Stimulated activated CD8-positive, alpha-beta memory T cell treated with anti-CD3 and anti-CD28 coated beads, Interleukin-15, amount 100 ng/mL, for 24 hours (primary cell): ENCODE data around the gene TUBA1C.
A peak's percentile ranks its signal among the peaks of the same experiment; 100 is the strongest.
"Not testable (repeated sequence)": the region's sequence is repeated elsewhere in the genome, so short reads cannot be mapped to it uniquely, and the experiment has no call there.

ENCODE experiments used
- DNase-seq: peaks from one replicate; pipeline ENCODE4 v3.0.0-alpha.2; 2020; ENCODE audit warnings: low read depth

The TUBA1C gene

DNA sequence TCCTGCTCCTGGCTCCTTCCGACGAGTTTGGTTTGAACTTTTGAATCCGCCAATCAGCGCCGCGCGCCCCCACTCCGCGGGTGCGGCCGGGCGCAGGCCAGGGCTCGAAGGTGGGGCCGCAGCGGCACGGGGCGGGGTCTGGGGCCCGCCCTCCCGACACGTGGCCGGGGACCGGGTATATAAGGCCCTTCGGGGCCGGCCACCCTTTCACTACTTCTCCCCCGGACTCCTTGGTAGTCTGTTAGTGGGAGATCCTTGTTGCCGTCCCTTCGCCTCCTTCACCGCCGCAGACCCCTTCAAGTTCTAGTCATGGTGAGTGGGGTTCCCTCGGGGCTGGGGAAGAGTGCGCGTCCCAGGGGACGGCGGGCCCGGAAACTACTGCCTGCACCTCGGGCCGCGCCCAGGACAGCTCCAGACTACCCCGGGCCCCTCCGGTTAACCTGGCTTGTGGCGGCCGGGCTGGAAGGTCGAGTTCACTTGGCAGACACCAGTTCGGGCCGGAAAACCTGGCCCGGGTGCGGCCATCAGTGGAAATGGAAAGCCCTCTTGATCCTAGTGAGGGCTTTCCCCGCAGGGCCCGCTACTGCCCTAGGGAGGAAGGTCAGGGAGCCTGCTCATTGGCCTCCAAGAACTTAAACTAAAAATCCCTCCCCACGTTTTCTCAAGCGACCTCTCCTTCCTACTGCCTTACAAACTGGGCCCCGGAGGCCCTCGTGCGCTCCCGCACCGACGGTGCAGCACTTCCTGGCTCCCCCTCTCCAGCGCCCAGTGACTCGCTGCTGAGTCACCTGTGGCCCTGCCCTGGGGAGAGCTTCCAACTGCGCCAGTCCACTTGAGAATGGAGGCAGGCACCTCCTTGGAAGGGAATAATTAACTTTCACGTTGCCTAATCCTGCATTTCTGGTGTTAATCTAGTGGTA, at the start of gene TUBA1C:
Gene TUBA1C, plus strand, starts transcription at position 210 of the 920 bp plus-strand sequence. Its CDS starts 100 bp downstream, at position 310.
- DNase-seq = peak; percentile 82

DNA sequence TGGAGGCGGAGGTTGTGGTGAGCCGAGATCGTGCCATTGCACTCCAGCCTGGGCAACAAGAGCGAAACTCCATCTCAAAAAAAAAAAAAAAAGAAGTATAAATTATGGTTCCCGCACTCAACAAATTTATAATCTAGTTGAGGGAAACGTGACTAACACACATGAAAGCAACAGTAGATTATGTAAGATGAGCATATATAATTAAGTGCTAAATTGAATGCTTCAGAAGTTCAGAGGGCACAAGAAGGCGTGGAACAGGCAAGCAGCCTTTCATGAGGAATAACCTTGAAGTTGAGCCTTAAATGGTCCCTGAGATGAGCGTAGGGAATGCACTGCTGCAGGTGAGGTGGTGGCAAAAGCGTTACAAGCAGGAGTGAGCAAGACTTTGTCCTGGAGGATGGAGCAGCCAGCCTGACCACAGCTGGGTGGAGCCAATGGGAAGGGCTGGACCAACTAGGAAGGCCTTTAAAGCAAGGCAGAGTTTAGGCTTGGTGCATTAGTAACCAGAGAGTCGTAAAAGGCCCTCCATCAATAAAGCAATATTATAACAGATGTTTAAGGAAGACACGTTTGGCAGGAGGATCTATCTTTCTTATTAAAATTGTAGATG, 45.4 kb upstream of the TUBA1C start:
- DNase-seq = no peak

DNA sequence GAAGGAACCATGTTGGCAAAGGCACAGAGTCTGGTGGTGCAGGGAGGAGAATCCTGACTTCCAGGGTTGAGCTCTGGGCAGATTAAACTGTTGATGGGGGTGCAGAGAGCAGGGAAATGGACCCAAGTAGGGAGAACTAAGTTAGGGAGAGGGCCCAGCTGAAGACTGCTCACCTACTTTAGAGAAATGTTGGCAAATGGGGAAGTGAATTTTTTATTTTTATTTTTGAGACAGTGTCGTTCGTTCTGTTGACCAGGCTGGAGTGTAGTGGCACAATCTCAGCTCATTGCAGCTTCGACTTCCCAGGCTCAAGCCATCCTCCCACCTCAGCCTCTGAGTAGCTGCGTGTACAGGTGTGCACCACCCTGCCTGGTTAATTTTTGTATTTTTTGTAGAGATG, 43.9 kb upstream of the TUBA1C start:
- no peak for DNase-seq

DNA sequence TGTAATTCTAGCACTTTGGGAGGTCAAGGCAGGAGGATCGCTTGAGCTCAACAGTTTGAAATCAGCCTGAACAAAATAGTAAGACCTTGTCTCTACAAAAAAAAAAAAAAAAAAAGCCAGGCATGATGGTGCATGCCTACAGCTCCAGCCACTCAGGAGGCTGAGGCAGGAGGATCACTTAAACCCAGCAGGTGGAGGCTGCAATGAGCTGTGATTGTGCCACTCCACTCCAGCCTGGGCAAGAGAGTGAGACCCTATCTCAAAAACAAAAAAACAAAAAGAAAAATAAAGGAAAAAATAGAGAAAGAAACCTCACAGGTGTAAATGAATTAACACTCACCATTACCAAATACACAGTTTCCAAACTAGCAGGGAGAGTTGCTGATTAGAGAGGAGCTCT, 41.8 kb upstream of the TUBA1C start:
- DNase-seq = no peak

DNA sequence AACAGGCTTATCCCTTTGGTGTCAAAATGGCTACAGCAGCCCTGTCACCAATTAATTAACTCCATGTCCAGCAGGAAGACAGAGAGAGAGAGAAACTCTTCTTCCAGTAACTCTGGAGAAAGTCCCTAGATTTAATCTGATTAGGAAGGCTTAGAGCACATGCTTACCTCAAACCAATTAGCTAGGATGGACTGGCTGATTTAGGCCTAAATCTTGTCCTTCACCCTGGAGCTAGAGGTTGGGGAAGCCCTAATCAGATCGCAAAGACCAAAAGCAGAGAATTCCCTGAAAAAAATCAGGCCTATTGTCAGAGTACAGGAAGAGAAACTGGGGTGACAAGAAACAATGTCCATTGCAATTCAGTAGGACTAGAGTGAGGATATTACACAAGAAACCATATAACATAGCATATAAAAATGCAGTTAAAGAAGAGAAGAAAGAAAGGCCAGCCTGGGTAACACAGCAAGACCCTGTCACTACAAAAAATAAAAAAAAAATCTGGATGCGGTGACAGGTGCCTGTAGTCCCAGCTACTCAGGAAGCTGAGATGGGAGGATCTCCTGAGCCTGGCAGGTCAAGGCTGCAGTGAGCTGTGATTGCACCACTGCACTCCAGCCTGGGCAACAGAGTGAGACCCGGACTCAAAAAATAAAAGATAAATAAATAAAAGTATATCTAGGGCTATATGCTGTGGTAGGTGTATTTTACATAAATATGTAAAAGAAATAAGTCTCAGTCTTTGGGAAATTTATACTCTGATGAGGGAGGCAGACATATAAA, 41.1 kb upstream of the TUBA1C start:
- no peak for DNase-seq

DNA sequence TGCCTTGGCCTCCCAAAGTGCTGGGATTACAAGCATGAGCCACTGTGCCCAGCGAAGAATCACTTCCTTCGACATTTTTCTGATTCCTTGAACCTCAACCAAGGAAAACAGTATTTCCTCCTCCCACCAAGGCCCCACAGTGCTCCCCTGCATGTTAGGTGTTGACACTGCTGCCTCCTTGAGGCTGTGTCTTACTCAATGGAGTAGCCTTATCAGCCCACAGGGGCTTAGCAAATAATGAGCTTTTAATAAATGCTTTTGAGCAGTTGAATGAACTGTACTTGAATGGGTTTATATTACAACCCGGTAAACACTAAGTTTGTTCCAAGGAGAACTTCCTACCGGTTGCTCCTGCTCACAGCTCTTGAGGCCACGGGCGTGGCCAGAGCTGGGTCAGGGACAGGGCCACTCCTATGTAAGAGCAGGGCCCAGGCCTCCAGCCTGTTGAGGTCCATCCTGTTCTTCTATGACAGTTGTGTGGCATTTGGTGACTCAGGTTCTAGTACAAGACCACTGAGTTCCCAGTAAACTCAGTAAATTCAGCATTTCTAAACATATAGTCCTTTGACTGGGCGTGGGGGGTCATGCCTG, 39.2 kb upstream of the TUBA1C start:
- DNase-seq = no peak

DNA sequence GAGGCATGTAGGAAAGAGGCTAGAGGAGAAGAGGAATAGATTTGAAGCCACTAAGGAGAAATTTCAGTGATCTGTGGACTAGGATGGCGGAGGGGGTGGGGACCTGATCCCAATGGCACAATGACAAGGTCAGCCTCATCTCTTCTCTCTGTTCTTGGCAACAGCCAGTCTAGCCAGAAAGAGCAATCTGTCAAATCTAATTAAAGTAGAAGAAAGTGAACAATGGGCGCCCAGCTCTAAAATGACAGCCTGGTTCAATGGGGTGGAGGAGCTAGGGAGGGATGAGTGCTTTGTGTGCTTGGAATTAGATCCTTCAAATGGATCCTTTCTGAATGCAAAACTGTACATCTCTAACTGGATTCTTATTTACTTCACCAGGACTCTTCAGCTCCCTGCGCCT, 37.2 kb upstream of the TUBA1C start:
- no peak for DNase-seq

DNA sequence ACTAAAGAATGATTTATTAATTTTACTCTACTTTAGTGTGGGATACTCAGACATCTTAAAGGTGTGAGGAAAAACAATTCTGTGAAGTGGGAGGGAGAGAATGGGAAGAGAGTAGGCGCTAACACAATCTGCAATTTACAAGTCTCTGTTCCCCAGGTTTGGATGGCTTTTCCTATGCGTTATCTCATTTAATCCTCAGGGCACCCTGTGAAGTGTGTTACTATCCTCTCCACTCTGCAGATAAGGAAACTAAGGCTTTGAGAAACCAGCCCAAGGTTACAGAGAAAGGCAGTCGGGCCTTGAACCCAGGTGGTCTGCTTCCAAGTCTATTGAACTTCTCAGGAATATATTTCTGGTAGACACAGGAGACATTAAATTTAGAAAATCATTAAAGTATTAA, 36.2 kb upstream of the TUBA1C start:
- DNase-seq = no peak

DNA sequence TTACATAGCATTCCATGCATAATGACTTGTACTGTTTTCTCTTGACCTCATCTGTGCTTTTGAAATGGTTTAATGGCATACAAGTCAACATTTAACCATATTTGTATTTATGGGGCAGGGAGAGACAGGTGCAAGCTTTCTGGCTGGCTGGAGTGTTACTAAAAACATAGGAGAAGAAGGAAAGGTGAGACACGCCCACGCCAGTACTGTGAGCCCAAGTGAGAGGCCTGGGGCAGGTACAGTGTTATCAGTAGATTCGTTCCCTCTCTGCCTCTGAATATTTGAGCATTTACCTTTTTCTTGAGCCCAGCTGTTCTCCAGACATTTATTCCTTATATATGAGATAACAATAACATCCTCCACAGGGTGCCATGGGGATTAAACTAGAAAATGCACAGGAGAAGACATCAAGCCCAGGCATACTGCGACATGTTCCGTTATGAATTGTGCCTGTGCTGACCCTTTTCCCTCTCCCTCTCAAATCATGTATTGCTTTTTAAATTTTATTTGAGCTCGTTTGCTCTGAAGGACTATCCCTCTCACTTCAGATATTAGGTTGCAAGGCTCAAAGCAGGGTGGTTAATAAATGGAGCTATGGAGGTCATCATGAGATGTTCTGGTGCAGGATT, 34.6 kb upstream of the TUBA1C start:
- no peak for DNase-seq

DNA sequence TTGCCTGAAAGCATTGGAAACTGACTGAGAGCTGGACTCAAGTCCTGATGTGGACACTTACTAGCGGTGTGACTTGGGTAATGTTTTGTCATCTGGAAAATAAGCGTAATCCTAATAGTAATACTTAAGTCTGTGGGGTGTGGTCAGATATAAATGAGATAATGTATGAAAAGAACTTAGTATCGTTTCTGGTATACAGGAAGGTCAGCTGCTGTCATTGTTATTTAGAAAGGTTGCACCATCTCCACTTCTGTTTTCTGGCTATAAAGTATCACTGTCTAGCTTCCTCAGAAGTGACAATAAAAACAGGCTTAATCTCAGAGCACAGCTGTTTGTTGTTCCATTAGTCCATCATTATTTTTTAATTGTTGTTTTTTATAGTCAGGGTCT, 34.1 kb upstream of the TUBA1C start:
- DNase-seq = no peak

DNA sequence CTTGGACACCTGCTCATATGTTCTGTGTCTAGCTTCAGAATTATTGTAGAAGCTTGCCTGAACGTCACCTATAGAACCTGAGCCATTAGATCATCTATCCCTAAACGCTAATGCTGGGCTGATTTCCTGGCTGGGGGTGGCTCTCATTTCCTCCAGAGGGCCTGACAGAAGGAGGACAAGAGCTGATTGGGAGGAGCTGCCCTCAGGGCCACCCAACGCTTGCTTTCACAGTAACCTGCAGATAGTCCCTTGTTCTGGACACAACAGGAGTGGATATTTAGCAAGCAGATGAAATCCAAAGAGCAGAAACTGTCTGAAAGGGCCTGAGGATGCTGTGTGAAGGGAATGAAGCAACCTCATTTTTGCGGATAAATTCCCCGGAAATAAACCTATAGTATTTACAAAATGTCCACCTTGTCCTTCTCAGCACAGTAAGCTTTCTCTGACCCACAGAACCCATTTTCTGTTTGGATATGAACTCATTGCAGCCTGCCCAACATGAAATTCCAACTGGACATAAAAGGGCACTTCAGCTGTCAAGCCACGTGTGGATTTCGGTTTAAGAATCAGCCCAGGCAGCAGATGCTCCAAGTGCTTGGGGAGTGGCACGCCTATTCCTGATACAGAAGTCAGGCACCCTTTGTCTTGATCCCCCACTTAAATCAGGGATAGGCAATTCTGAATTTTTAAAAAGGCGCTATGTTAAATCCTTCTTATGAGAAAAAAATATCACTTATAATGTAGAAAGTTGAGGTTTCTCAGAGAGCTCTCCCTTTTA, 32.8 kb upstream of the TUBA1C start:
- DNase-seq = no peak

DNA sequence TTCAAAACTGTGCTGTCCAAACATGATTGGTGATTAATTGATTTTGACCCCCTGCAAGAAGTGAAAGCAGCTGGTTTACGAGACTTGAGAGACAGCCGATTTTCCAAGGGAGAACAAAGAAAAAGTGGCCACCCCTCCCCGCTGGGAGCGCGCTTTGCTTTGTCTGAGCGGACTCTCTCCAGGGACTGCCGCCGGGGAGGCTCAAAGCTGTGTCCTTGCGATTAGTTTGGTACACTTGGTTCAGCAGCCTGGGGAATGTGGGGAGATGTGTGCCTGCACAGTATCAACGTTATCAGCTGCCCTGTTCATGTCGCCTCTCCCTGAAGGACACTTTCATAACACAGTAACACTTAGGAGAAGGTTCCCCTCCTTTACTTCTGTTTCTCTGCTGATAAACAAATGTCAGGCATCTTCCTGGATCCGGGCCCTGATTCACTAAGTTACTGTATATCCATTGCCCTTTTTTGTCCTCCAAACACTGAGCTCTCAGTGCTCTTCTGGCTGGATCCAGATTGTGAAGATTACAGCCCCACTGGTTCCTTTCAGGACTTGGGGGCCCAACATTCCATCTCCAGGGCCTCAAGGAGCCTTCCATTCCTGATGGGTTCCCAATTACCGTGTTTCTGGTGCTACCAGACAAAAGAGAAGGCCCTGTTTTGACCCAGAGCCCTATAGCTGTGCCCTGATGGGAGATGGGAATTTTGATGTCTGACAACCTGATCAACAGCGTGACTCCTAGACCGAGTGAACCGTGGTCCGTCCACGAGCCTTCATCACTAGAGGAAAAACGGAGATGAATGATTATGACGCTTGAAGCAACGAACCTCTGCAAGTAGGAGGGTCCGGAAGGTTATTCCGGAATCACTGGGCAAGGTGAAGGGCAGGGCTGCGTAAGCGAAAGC, 31.7 kb upstream of the TUBA1C start:
- DNase-seq = no peak

DNA sequence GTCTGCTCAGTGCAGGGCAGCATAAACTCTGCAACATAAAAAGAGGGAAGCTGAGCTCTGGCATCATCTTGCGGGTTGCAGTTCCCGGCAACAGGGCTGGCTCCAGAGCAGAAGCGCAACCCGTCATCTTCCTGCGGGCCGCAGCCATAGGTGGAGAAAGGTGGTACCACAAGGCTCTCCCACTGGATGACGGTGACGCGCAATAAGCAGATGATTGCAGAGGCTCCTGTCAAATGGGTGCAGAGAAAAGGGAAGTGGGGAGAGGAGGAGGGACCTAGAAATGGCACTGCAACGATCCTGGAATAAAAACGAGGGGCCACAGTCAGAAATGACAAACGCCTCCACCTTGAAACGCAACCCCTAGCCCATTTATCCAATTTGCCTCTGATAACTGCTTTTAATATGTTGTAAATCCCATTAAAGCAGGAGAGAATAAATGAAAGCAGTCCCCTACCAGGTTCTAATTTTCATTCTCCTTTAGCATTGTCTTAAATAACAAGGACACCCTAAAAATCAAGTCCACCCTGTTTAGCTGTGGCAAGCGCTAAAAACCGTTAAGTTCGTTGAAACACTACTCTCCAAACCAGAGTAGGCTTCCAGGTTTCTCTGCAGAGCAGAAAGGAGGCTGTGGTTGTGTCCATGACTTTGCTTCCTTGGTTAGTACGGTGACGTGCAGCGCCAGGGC, 30.9 kb upstream of the TUBA1C start:
- DNase-seq = no peak

DNA sequence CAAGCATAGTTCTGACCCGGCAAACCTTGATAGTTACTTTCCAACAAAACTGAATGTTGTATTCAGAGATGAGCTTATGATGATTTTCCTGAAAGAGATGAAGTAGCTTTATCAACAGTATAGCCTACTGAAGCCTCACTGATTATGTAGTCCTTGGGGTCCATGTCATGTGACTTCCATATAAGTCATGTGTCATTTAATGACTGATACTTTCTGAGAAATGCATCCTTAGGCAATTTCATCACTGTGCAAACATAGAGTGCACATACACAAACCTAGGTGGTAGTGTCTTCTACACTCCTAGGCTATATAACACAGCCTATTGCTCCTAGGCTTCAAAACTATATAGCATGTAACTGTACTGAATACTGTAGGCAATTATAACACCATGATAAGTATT, 28.5 kb upstream of the TUBA1C start:
- DNase-seq = no peak

DNA sequence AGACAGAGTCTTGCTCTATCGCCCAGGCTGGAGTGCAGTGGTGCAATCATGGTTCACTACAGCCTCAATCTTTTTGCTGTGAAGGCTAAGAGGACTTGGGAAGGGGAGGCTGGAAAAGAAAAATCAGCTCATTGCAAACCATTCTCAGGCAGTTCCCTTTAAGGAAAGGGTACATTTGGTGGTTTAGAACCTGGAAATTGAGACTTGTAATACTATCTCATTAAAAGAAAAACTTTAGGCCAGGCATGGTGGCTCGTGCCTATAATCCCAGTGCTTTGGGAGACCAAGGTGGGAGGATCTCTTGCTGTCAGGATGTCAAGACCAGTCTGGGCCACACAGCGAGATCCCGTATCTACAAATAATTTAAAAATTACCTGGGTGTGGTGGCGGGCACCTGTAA, 21.3 kb upstream of the TUBA1C start:
- no peak for DNase-seq

DNA sequence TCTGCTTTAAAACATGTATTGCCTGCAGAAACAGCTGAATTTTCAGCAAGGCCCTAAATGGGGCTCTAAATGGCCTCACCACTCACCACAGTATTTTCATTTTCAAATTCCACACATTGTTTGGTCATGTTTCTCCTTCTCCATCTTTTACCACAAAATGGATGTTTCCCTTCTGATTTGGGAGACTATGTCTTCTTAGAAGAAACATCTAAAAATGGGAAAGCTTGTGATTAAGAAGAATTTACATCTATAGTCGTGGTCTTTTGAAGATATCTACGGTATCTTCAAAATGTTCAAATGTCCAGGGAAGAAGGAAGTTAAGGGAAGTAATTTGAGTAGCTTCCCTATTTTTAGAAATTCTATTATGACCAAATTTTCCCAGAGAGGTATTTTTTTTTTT, 20.7 kb upstream of the TUBA1C start:
- DNase-seq = no peak

DNA sequence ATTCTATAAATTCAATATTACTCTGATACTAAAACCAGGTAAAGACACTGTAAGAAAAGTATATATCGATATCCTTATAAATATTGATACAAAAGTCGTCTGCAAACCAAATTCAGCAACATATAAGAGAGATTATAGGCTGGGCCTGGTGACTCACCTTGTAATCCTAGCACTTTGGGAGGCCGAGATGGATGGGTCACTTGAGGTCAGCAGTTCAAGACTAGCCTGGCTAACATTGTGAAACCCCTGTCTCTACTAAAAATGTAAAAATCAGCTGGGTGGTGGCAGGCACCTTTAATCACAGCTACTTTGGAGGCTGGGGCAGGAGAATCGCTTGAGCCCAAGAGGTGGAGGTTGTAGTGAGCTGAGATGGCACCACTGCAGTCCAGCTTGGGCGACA, 13.5 kb upstream of the TUBA1C start:
- DNase-seq = no peak

DNA sequence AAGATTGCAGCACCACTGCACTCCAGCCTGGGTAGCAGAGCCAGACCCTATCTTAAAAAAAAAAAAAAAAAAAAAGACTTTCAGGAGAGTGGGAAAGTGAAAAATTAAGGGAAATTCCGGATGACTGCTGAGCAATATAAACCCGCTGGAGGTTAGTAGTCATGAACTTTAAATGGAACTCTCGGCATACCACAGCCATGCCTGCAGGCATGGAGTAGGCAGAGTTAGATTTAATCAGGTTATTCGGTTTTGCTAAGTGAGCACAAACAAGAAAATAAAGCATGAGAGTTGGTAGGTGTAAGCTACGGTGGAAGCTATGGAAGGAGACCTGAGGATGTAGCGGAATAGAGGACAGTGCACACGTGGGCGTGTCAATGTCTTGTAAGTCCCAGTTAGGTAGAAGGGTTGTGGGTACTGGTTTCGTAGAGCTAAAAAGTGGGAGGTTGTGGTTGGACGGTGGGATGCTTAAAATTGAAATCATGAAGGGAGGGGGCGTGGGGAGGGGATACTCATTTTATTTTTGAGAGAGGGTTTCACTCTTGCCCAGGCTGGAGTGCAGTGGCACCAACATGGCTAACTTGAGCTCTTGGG, 11.8 kb upstream of the TUBA1C start:
- DNase-seq = no peak

DNA sequence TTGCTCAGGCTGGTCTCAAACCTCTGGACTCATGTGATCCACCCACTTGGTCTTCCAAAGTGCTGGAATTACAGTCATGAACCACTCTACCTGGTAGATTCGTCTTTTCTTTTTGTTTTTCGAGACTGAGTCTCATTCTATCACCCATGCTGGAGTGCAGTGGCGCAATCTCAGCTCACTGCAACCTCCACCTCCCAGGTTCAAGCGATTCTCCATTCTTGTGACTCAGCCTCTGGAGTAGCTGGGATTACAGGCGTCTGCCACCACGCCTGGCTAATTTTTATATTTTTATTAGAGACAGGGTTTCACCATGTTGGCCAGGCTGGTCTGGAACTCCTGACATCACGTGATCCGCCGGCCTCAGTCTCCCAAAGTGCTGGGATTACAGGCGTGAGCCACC, 9.4 kb upstream of the TUBA1C start:
- not testable (repeated sequence) for DNase-seq
